ENCODE data around the gene ENG.

Gene ENG

DNA sequence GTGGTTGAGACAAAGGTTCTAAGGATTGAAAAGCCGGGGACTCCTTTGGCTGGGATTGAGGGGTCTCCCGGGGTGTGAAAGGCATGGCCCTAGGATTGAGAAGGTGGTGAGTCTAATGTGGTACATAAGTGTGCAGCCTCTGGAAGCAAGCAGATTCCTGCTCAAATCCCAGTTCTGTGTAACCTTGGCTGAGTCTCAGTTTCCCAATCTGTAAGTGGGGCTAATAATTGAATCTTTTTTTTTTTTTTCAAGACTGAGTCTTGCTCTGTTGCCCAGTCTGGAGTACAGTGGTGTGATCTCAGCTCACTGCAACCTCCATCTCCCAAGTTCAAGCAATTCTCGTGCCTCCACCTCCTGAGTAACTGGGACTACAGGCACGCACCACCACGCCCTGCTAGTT is 81.9 kb downstream of the ENG start:
- ATAC-seq = no peak

DNA sequence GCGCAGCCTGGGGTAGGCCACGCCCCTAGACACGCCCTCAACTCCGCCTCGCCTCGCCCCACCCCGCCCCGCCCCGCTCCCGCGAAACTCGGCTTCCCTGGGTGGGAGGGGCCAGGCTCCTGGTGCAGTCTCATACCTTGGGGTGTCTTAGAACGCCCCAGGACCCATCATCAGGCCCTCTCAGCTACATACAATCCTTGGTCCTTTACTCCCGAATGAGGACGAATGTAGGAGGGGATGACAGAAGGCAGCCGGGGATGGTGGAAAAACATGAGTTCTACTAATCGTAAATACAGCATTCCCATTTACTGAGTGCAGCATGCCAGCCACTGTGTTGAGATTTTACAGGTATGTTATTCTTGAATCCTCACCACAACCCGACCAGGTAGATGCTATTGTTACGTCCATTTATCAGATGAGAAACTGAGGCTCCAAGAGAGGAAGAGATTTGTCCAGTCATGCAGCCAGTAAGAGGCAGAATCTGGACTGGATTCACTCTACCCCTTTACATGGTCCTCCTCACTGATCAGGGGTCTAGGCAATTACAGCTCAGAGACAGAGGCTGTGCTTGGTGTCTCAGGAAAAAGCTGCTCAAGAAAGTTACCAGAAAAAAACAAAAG is 82.8 kb downstream of the ENG start:
- ATAC-seq = no peak

DNA sequence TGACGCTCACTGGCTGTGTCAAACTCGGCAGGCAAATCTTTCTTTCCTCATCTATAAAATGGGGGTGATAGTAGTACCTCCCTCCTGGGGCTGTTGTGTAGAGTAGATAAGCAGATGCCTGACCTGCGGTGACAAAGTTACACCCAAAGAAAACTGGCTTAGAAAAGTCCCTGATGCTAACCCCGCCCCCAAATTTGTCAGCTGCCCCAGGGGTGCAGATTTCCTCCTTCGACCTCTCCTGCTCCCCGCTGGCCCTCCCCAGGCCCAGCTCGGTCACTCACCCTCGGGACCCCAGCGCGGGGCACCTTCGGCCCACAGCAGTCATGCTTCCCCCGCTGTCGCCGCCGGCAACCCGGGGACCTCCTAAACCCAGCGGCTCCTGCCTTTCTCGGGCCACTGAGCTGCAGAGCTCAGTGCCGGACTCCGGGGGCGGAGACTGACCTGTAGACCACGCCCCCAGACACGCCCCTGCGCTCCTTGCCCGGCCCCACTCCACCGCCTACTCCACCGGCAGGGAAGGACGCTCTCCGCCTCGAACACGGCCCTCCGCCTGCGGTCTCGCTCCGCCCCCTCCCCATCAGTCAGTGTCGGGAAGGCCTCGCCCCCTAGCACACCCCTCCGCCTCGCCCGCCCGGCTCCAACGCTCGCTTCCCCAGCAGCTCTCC is 83.4 kb downstream of the ENG start:
- peak; percentile 91 for ATAC-seq

DNA sequence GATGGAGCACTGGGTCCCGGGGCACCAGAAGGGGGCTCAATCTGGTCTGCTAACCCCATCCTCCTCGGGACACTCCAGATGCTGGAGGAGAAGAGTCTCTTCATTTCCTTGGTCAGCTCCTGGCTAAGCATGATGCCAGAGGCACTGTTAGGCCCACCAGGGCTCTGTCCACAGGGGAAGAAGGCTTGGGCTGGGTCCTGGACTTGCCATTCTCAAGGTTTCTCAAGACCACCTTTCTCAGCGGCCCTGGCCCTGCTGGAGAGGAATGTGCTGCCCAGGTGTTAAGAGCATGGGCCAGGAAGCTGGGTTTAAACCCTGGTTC is 83.9 kb downstream of the ENG start:
- no peak for ATAC-seq

DNA sequence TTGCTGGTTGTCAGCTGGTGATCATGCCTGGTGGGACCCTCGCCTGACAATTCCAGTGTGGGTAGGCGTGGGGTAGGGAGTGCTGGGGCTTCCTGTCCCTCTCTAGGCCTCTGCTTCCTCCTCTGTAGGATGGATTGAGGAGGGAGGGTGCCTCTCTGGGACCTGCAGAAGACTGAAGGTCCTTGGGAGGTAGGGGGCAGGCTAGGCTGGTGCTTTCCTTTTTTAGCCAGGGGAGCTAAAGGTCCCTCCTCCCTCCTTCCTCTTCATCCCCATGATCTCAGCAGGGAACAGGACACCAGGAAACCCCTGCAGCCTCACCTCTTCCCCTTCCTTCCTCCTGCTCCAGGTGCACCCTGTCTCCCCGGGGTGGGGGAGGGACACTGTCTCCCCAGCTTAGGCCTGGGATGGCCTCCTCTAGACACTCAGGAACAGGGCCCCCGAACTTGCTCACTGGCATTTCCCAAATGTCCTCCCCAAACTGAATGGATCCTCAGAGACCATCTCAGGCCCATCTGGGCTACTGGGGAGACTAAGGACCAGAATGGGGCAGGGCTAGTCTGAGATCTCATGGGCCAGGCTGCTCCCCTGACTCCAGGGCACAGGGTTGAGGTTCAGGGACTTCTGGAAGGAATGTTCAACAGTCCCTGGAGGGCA is 84.4 kb downstream of the ENG start:
- ATAC-seq = no peak

DNA sequence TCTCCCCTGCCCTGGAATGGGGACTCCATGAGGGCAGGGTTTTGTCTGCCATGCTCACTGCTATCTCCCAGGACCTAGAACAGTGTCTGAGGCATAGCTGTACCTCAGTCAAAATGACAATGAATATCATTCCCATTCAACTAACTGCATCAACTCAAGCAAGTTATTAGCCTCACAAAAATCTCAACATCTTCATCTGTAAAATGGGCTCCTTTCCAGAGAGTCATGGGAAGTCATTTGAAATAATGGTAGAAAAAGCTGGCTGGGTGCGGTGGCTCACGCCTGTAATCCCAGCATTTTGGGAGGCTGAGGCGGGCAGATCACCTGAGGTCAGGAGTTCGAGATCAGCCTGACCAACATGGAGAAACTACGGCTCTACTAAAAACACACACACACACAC is 85.4 kb downstream of the ENG start:
- ATAC-seq = no peak

DNA sequence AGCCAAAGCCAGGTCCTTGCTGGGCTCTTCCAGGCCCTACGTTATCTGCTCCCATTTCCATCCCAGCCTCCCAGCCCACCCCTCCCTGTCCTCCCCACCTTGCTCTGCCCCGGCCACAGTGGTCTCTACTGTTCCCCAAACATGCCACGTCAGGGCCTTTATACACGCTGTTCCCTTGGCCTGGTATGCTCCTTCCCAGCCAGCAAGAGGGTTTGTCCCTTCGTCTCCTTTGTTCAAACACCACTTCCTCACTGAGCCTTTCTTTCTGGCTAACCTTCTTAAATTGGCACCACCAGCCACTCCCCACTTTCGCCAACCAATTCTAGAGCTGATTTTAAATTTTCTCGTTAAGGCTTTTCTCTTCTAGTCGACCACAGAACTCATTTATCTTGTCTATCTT is 85.8 kb downstream of the ENG start:
- no peak for ATAC-seq

DNA sequence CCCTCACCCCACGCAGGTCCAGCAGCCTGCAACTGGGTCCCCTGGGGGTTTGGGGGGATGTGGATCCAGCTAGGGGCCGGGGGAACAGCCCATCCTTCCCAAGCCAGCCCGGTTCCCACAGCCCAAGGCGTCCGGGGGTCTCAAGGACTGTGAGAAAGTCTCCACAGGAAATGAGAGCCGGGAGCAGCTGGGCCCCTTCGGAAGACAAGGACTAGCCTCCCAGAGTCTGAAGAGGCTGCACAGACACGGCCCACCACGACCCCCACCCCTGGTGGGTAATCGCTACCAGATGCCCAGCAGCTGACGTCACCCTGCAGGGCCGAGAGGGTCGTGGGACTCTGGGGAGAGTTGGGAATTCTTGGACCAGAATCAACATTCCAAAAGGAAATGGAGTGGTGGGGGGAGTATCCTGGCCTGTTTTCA is 86.5 kb downstream of the ENG start:
- ATAC-seq = no peak

DNA sequence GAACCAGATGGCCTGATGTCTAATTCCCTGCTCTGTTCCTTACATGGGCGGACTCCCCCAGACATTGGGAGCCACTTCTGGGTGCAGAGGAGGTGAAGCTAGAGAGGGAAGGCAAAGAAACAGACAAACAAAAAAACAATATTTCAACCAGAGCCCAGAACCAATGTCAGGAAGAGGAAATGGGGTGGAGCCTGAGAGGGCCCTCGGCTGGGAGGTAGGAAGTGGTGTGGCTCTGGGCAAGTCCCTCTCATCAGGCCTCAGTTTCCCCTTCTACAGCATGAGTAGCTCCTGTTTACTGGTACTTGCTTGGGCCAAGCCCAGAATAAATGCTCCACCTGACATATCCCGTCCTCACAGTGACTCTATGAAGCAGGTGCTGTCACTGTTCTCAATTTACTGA is 87.0 kb downstream of the ENG start:
- no peak for ATAC-seq

DNA sequence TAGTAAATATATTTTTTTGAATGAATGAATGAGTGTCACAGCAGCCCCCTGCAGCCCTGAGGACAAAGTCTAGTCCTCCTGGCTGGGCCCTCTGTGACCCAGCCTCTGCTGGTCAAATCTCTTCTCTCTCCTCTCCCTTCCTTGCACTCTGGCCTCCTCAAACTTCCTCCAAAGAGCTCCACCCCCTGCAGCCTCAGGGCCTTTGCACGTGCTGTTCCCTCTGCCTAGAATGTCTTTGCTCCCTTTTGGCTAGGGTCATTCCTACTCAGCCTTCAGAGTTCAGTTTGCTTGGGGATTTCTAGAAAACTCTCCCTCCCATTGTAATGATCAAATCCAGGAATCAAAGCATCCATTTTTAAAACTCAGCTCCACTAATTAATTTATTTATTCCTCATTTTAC is 89.0 kb downstream of the ENG start:
- no peak for ATAC-seq

Data from activated CD4-positive, CD25-positive, alpha-beta regulatory T cell treated with anti-CD3 and anti-CD28 coated beads, Interleukin-2, amount 50 U/mL, for 24 hours (primary cell).